HG02870 (cell line): ENCODE data around the gene TET3.
"Not testable (repeated sequence)": the region's sequence is repeated elsewhere in the genome, so short reads cannot be mapped to it uniquely, and the experiment has no call there.

Experiments used
- ATAC-seq: cut with Tn5 transposase; IDR thresholded peaks from one replicate; pipeline ENCODE4 v1.9.1; 2021; ENCODE audit warnings: mild to moderate bottlenecking, moderate library complexity; ENCODE audit not compliant: unreplicated experiment

The TET3 gene

DNA sequence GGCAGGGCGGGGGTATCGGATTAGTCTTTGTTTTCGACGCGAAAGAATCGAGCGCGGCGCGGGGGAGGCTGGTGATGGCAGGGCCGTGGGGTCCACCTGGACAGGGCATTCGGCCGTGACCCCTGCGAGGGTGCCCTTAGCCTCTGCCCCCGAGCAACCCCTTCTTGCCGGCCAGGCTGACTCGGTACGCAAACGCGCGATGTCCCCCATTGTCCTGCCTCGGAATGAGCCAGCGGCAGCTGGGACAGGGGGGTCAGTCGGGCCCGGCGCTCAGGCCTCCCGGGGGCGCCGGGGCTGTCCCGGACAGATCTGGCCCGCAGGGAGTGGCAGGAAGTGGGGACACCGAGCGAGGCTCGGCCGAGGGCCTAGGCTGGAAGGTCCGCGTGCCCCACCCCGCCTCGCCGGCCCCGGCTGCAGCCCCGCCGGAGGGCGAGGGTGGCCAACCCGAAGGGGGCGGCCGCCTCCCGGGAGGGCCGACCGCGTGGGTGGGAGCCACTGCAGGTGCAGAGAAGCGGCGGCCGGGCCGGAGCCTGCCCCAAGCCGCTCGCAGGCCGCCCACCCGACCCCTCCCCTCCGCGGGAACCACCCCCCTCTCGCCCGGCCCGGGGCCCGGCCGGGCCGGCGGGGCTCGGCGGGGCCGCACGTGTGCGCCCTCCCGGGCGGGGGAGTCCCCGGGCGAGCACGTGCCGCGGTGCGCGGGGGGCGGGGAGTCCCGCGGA lies at the start of gene TET3:
TET3 (plus strand) TSS at position 708 of the 719 bp plus-strand sequence. CDS start 1,494 bp downstream, outside the sequence.
- peak; percentile 31 for ATAC-seq

DNA sequence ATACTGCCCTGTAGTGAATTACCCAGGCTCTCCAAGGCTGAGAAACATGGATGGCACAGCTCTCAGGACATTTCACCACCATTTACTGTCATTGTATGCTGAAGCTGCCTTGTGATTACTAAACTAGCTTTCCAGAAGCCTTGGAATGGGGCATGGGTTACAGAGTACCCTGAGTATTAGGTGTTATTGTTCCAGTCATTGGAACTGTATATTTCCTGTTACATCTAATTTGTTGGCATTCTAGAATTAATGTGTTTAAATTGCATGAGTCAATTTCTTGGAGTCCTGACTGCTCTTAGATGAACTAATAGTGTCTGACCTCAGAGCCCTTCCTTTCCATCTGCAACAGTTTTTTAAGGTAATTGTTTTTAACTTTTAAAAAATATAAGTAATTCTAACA lies 49.1 kb upstream of the TET3 start:
- no peak for ATAC-seq

DNA sequence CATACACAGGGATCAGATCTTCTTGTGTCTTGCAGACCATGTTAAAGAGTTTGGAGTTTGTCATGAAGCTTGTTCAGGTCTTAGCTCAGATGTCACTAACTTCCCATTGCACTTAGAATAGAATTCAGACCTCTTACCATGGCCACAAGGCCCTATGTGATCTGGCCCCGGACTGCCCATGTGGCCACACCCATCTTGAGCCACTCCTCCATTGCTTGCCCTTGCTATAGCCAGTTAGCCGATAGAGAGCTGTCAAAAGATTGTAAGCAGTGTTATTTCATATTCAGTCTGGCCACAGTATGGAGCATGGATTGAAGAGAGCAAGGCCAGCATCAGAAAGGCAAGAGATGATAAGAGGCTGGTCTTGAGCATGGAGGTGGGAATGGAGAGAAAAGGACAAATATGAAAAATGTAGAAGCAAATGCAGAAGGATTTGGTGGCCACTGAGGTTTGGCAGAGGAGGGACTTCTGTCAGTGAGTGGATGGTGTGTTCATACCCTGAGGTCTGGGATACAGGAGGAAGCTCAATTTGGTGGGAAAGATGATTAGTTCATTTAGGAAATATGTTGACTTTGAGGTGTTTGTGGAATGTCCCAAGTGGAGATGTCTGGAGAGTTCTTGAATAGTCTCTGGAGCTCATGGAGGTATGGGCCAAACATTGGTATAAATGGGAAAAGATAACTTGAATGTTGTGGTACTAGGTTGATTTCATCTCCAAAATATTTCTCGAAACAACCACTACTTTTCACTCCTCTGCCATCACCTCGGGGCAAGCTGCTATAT lies 47.4 kb upstream of the TET3 start:
- ATAC-seq: no peak

DNA sequence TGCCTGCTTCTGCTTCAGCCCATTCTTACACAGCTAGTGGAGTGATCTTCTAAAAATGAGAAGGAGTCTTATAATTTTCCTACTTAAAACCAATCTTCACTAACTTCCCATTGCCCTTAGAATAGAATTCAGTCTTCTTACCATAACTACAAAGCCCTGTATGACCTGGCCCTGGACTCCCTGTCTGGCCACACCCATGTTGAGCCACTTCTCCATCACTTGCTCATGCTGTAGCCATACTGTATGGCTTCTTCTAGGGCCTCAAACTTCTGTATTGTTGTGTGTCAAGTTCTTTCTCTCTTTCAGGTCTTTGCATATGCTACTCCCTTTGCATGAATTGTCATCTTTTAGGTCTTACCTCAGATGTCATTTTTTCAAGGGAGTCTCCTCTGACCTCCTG lies 46.8 kb upstream of the TET3 start:
- no peak for ATAC-seq

DNA sequence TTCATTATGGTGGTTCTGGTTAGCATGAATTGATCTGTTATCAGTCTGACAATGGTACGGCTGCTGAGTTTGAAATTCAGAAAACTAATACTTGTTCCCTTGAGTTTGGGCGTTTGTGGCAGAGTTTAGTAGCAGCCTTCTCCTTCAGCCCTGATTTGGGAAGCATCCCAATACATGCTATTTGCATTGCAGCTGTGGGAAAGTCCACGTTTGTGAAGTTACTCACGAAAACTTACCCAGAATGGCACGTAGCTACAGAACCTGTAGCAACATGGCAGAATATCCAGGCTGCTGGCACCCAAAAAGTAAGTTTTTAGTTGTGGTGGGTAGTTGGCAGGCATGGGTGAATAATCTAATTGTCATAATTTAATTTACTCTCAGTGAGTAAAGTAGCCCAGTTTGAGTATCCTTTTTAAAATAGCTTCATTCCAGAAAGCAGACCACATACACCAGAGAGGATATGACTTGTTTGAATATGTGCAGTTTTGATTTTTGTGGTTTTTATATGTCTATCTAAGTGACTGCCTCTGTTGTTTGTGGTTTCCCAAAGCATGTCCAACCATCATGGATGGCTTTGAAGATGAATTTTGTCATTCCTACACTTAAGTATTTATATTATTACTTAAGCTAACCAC lies 45.9 kb upstream of the TET3 start:
- ATAC-seq: no peak

DNA sequence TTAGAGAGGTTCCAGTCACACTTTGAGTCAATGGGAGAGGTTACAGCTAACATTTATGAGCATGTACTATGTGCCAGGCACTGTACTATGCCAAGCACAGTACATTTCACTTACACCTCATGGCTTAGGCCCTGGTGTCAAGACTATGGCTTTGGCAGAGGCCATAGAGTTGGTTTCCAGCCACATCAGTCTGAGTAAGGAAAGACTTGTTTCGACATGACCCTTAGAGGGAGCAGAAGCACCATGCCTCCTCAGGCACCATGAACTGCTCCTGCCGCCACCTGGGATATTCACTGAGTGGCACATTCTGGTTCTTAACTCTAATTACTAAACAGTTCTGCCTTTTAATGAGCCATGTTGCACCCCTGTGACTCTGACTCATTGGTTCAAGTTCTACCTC lies 45.3 kb upstream of the TET3 start:
- no peak for ATAC-seq

DNA sequence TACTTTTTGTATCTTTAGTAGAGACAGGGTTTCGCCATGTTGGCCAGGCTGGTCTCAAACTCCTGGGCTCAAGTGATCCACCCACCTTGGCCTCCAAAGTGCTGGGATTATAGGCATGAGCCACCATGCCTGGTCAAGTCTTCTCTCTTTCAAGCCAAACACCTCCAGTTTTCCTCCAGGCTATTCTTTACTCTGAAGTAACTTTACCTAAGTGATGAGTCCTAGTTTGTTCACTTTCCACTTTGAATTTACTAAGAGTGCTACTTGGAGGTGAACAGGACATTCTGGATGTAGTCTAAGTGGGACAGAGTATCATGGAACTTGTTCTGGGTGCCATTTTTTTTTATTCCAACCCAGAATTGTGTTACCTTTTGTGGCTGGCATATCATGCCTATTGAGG lies 44.6 kb upstream of the TET3 start:
- not testable (repeated sequence) for ATAC-seq

DNA sequence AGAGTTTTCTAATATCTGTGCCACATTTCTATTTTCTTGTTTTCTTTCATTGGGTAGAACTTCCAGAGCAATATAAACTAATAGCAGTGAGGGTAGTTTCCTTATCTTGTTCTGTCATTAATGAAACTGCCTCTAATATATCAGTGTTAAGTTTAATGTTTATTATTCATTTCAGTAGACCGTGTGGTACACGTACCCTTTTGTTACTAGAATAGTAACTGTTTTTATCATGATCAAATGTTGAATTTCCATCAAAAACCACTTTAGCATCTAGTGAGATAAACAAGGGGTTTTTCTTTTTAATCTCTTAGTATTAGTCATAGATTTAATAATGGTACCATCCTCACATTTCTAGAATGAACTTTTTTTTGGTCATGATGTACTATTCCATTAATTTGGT lies 42.0 kb upstream of the TET3 start:
- ATAC-seq: no peak

DNA sequence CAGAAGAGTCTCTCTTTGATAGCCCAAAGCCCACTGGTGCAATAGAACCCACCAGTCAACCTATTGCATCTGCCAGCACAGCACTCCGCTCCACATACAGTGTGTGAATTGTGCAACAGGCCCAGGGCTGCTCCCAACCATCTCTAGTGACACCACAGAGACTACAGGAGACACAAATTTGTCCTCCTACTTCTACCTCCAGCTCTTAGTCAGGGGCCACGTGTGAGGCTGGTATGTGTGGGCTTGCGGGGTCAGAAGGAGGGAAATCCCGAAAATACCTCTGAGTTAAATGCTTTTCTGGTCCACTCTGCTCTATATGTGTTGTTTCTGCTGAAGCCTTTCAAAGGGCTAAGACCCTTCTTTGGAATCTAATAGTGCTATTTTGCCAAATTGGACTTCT lies 40.0 kb upstream of the TET3 start:
- no peak for ATAC-seq

DNA sequence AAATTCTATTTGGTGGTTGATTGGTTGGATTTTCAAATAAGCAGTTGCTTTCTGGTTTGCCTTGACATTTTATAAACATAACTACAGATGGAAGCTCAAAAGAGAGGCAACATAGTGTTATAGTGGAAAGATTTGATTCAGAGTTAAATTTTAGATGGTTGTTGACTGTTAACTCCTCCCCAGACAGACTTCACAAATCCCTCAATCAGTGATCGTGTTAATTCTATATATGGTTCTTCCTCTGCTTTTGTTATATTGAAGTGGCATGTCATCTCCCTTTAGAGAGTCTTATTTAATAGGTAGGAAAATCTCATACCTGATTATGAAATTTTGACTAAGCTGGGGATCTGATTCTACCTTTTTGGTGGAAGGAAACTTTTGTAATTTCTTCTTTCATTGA lies 38.5 kb upstream of the TET3 start:
- ATAC-seq: no peak

DNA sequence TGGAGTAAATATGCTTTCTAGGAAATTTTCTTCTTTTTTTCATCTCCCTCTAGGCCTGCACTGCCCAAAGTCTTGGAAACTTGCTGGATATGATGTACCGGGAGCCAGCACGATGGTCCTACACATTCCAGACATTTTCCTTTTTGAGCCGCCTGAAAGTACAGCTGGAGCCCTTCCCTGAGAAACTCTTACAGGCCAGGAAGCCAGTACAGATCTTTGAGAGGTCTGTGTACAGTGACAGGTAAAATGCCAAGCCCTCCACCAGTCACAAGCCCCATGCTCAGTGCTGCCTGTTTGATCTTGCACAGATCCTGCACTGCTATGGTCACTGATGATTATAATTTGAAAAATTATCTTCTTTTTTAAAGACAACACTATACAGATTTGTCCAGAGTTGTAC lies 38.0 kb upstream of the TET3 start:
- ATAC-seq: no peak

DNA sequence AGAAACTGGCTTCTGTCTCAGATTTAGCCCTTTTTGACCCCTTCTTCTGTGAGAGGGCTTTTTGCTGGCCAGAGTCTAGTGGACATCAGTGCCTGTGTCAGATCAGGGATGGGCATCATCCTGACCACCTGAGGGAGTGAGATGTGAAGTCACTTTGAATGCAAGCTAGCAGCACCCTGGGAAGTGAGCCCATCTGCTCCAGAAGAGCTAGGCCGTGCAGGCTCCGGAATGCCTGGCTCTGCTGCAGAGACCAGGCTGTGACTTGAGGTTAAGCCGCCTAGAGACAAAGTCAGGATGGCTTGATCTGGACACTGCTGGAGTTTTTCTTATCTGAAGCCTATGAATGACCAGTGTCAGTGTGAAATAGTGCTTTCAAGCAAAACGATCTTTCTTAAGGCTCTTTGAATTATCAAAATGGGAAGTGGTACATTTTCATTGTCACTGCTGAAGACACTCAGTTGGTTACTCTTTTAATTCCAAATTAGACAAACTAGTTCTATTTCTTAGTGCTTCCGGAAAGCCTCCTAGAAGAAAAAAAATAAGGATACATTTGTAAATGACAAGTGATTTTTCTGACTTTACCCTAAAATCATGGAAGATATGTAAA lies 37.2 kb upstream of the TET3 start:
- ATAC-seq: no peak

DNA sequence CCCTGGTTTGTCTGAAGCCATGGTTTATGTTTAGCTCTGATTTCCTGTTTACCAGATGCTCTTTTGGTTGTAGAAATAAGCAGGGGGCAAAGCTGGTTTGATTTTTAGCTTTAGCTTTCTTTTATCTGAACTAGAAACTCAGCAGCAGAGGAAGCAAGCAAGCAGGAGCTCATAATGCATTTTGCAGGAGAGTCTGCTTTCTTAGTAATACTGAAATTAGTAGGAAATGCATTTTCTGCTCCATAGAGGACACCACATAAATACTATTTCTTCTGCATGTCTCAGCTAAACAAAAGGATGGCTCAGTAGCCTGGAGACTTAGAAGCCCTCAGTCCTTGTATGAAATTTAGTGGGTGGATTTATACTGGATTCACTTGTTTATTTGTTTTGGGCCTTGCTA lies 34.9 kb upstream of the TET3 start:
- no peak for ATAC-seq

DNA sequence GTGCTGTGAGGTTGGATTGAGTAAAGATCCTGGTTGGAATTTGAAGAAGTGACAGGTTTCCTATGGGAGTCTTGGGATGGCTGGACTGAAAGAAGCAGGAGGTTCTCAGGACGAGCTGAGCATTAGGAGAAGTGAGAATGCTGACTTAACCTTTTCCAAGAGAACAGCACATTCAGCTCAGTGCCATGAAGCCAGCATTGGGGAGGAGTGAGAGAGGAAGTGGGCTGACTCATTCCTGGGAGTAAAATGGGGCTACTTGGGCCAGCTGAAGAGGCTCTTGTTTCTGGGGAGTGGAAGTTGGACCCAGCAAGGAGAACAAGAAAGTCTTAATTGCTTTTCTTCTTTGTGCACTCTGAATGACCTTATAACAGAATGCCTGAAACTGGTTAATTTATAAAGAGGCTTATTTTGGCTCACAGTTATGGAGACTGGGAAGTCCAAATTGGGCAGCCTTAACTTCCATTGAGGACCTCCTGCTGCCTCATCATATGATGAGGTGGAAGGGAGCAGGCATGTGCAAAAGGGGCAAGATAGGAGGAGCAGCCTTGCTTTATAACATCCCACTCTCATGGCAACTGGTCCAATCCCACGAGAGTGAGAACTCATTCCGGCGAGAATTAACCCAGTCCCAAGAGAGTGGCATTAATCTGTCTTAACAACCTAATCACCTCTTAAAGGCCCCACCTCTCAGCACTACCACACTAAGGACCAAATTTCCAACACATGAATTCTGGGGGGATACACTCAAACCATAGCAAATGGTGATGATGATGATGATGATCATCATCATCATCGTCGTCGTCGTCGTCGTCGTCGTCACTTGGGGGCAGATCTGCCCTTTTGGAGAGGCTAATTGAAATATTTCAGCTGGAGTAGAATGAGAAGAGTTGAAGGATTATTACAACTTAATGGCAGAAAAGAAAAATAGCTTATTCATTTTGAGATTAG lies 31.9 kb upstream of the TET3 start:
- ATAC-seq: no peak

DNA sequence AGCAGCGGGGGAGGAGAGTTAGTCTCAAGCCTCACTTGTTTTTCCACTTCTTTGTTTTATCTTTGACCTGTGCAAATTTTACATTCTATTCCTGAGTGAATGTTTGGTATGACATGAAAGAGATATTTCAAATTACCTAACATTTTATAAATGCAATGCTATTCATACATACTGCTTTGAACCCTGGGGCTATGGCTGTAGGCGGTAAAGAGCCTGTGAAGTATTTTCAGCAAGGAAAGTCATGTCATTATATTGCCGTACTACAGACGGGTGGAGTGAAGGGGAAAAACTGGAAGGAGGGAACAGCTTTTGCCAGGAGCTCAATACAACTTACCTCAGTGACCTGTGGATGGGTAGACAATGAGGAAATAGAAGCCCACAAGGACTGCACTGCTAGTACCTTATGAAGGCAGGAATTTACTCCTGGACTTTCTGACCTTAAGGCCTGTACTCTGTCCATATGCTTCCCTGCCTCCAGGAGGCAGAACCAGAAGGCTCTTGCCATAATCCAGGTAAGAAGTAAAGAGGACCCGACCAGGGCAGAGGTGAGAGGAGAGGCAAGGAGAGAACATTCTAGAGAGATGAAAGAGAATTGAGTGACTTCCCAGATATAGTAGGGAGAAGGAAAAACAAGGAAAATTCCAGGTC lies 28.4 kb upstream of the TET3 start:
- no peak for ATAC-seq

DNA sequence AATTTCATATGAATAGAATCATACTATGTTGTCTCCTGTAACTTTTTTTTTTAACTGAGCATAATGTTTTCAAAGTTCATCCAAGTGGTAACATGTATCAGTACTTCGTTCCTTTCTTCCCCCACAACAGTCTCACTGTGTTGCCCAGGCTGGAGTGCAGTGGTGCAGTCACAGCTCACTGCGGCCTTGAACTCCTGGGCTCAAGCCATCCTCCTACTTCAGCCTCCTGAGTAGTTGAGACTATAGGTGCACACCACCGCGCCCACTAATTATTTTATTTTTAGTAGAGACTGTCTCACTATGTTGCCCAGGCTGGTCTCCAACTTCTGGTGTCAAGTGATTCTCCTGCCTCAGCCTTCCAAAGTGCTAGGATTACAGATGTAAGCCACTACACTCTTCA lies 23.4 kb upstream of the TET3 start:
- ATAC-seq: no peak

DNA sequence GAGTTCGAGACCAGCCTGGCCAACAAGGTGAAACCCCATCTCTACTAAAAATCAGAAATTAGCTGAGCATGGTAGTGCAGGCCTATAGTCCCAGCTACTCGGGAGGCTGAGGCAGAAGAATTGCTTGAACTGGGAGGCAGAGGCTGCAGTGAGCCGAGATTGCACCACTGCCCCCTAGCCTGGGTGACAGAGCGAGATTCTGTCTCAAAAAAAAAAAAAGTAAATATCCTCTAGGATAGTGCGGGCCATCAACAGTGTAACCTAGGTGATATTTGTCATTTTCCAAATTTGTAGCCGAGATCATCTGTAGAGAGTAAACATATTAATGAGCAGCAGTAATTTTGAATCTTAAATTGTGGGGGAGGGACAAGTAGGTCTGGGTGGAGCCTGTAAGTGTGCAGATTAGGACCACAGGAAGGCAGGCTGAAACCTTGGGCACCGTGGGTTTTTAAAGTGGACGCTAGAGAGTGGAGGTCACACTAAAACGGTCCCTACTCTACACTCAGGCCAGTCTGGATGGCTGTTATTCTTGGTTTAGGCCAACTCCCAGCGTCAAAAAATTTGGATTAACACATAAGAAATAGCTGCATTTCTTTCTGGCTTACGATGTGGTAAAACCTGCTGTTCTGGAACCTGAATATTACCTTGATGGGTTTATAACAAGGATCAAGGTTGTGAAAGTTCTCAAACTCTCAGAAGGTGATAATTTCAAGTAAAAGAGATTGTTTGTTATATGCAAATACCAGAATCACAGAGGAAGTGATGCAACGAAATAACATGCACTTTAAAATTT lies 22.7 kb upstream of the TET3 start:
- ATAC-seq: no peak

DNA sequence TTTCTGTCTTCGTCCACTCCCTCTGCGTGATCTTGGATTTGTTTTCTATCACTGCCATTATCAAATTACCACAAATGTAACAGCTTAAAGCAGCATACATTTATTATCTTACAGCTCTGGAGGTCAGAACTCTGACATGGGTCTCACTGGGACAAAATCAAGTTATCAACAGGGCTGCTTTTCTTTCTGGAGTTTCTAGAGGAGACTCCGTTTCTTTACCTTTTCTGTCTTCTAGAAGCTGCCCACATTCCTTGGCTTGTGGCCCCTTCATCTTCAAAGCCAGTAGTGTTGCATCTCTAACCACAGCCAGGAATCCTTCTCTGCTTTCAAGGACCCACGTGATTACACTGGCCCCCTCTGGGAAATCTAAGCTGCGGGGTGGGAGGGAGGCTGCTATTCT lies 21.9 kb upstream of the TET3 start:
- ATAC-seq: no peak
